ENCODE measurements around the gene SHH.

GRCh38 chr7:155842496-155843265, 30.4 kb upstream of the SHH start:
- TF ChIP-seq, protein P1, sequence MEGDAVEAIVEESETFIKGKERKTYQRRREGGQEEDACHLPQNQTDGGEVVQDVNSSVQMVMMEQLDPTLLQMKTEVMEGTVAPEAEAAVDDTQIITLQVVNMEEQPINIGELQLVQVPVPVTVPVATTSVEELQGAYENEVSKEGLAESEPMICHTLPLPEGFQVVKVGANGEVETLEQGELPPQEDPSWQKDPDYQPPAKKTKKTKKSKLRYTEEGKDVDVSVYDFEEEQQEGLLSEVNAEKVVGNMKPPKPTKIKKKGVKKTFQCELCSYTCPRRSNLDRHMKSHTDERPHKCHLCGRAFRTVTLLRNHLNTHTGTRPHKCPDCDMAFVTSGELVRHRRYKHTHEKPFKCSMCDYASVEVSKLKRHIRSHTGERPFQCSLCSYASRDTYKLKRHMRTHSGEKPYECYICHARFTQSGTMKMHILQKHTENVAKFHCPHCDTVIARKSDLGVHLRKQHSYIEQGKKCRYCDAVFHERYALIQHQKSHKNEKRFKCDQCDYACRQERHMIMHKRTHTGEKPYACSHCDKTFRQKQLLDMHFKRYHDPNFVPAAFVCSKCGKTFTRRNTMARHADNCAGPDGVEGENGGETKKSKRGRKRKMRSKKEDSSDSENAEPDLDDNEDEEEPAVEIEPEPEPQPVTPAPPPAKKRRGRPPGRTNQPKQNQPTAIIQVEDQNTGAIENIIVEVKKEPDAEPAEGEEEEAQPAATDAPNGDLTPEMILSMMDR (IDR thresholded peaks at IDR 0.05): no peak
- TF ChIP-seq ZFX (IDR thresholded peaks at IDR 0.05; ENCODE audit: borderline replicate concordance): no peak
